ENCODE measurements around the gene OCEL1. TPM values are rescaled to one million over a fixed set of nuclear protein-coding genes. Genes with fewer than 3 reads are reported as not detected.

Gene OCEL1
- total and polyA plus RNA-seq, 2 donors (not counting 1 experiment from before 2014, with no cell fraction given) = 28.5 to 30.5 TPM

GRCh38 chr19:17243211-17243829, 17.3 kb downstream of the OCEL1 start:
- Mint-ChIP-seq H3K27ac (peak overlapping the region; percentile 68), H3K9me3 (ENCODE audit: insufficient read depth) (no peaks in the 10 kb centered on the region), H3K27me3 (no peaks in the 10 kb centered on the region), H3K4me3 (peak overlapping the region; percentile 77), H3K4me1 (peaks cover 25% of the 10 kb centered on the region)
- Histone ChIP-seq H3K79me2 (ENCODE audit: control insufficient read depth, insufficient read depth, low read length) (no peaks in the 10 kb centered on the region), H3K4me2 (replicated peaks; ENCODE audit: low read depth, low read length, poor library complexity, severe bottlenecking) (no peak overlapping the region), H4K20me1 (ENCODE audit: control insufficient read depth, insufficient read depth, low read length, poor library complexity, severe bottlenecking) (no peaks in the 10 kb centered on the region), H3K9ac (ENCODE audit: low read length) (no peak overlapping the region), H3K27me3 (replicated peaks in 1 of 4; ENCODE audit: control extremely low read depth in 1 of 4, control insufficient read depth in 3 of 4, insufficient read depth in 4 of 4, low read length in 3 of 4) (no peaks in the 10 kb centered on the region), H3K27ac (ENCODE audit: low read length in 2 of 2) (no peak overlapping the region), H2AFZ (ENCODE audit: insufficient read depth, low read depth, low read length, poor library complexity, severe bottlenecking) (no peak overlapping the region), H3K4me3 (ENCODE audit: control extremely low read depth in 1 of 5, extremely low read depth in 1 of 5, insufficient read depth in 1 of 5, low read depth in 2 of 5, low read length in 4 of 5) (no peak overlapping the region), H3K36me3 (replicated peaks in 1 of 2; ENCODE audit: control extremely low read depth in 1 of 2, control insufficient read depth in 1 of 2, extremely low read depth in 1 of 2, insufficient read depth in 2 of 2, low read length in 1 of 2) (no peaks in the 10 kb centered on the region), H3K9me3 (ENCODE audit: control extremely low read depth in 1 of 3, control insufficient read depth in 2 of 3, insufficient read depth in 1 of 3, low read length in 2 of 3) (peaks cover 0 to 2% (median 0%) of the 10 kb centered on the region in 3 donors), H3K4me1 (ENCODE audit: control insufficient read depth in 2 of 2, insufficient read depth in 2 of 2, low read length in 2 of 2) (peaks cover 5 to 29% of the 10 kb centered on the region in 2 donors)
- ATAC-seq (ENCODE audit: low read depth) (no peak), DNase-seq (peak; percentile 20)
- TF ChIP-seq CTCF (IDR thresholded peaks at IDR 0.05) (no peak), EZH2 (IDR thresholded peaks at IDR 0.05; ENCODE audit: borderline replicate concordance, insufficient read depth, low read depth, low read length, poor library complexity, severe bottlenecking) (no peak)
- CTCF ChIA-PET = interaction anchor here (0.9 to 2.2 kb wide), 5 partner anchors 8 to 176 kb away, joined by 3 to 6 read pairs (median 4); partner anchors contain the start of gene BABAM1
- intact Hi-C loops (cut with micrococcal nuclease) = no loop called here
- POLR2A ChIA-PET = interaction anchor here (0.6 to 3.1 kb wide), 3 partner anchors 17 to 791 kb away, joined by 6 to 13 read pairs (median 12); partner anchors contain the start of gene OCEL1
- WGBS (ENCODE audit: insufficient coverage) = 91% methylated on average over 7 of the region's 8 CpGs

All from B cell (primary cell).